ENCODE data around the gene SERP2.

The SERP2 gene

DNA sequence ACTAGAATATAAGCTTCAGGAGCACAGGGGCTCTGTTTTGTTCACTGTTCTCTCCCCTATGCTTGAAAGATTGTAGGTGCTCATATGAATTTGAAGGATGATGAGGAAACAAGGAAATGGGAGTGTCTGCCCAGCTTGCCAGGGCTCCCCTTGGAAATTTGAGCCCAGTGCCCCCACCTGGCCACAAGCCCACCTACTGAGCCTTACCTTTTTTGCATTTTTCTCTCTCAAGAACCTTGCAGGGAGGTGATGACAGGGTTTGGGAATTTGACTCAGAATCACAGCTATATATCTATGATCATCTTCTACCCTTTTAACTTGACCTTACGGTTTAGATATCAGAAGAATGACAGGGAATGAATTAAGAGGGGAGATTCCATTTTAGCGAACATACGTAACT, 33.8 kb downstream of the SERP2 start:
- no peak for FAIRE-seq
- no peak for DNase-seq (ENCODE audit: extremely low spot score, insufficient read length, low read depth)

DNA sequence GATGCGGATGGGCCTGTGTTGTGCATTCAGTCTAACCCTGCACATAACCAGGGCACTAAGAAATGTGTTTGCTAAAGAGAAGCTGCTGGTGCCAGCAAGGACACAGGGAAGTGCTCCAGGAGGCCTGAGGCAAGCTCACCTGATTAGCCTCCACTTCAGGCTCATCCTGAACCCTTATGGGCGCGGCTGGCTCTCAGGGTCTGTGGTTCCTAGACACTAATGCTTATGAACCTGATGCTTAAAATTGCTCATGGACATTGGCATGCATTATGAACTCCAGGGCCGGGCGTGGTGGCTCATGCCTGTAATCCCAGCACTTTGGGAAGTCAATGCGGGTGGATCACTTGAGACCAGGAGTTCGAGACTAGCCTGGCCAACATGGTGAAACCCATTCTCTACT, 34.3 kb downstream of the SERP2 start:
- no peak for FAIRE-seq
- no peak for DNase-seq (ENCODE audit: extremely low spot score, insufficient read length, low read depth)

DNA sequence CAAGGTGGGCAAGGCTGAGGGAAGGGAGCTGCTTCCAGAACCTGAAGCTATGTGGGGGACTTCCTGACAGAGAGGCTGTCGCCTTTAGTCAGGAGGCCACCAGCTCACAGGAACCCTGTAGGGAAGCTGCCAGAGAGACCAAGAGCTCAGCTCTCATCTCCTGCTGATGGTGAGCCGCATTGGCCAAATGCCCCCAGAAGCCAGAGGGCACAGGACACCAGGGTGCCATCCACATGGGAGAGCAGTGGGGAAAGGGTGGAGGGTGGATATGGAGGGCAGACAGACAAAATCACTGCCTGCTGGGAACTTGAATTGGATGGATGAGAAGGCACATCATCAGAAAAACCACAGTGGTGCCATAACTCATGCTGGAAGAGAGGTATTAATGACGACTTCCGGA, 36.0 kb downstream of the SERP2 start:
- FAIRE-seq, result no peak

DNA sequence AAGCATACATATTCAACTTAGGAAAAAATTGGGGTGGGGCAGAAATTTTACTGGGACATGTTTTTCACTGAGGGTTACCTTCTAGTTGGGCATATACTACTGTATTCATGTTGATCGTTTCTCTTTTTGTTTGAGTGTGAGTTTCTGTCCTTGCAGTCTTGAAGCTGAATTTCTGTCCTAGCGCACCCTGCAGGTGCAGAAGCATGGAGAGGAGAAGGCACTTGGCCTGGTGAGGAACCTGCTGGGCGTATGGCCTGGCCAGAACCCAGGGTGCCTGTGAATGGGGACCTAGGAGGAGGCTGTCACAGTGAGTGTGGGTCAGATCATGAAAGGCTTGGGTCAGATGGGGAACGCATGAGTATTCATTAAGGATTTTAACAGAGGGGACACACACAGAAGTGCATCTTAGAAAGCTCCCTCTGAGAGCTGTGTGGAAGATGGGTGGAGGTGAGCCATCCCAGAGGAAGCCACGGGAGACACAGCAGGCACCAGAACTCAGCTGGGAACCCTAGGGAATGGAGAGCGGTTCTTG, 36.8 kb downstream of the SERP2 start:
- FAIRE-seq, result no peak
- DNase-seq (ENCODE audit: extremely low spot score, insufficient read length, low read depth), result no peak

More for the DNA sequence above, 36.0 kb downstream of the SERP2 start:
- no peak for DNase-seq (ENCODE audit: extremely low spot score, insufficient read length, low read depth)

DNA sequence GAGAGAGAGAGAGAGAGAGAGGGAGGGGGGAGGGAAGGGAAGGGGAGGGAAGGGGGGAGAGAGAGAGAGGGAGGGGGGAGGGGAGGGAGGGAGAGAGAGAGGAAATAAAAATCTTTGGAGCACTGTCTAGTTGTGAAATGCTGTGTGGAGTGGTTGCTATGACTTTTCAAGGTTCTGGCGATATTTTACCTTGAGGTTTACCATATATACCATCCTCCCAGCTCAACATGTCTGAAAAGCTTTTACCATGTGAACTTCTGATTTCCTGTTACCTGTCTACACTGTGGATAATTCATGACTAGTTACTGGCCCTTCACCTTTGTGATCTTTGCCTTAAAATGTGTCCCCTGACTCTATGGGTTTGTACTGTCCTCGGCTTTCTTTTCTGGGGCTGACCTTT, 38.2 kb downstream of the SERP2 start:
- DNase-seq (ENCODE audit: extremely low spot score, insufficient read length, low read depth) (no peak), FAIRE-seq (no peak)

DNA sequence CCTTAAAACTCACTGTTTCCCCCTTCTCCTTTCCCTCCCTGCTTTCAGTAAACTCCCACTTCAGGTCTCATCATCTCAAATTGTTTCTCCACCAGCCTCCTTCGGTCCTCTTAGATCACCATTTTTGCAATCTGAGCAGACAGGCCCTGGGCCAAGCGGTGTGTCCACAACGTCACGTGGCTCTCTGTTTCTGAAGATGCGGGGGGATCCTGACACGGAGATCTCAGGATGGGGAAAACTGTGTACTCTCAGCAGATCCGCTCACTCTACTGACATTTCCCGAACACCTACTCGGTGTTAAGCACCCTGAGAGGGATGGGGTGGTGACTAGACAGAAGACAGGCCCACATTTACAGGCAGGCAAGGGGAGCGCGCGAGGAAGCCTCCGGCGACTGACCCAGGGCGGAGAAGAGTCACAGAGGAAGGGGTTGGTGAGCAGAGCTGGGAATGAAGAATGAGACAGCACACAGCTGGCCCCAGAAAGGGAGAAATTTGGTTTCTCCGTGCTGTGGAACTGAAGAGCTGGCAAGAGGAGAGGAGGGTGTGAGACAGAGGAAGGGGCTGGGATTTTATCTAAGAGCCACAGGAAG, 38.8 kb downstream of the SERP2 start:
- no peak for FAIRE-seq
- no peak for DNase-seq (ENCODE audit: extremely low spot score, insufficient read length, low read depth)

DNA sequence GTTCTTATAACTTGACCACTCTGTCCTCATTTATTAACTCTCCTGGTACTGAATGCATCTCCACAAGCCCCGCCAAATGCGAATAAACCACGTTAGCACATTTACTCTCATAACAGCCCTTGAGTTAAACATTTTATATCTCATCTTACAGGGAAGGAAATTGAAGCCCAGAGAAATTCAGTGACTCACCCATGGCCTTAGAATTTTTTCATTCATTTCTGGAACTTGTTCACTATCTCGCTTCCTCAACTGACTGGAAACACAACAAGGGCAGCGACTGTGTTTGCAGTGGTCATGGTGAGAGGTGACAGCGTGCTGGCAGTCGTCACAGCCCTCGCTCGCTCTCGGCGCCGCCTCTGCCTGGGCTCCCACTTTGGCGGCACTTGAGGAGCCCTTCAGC, 39.5 kb downstream of the SERP2 start:
- no peak for DNase-seq (ENCODE audit: extremely low spot score, insufficient read length, low read depth)
- no peak for FAIRE-seq

DNA sequence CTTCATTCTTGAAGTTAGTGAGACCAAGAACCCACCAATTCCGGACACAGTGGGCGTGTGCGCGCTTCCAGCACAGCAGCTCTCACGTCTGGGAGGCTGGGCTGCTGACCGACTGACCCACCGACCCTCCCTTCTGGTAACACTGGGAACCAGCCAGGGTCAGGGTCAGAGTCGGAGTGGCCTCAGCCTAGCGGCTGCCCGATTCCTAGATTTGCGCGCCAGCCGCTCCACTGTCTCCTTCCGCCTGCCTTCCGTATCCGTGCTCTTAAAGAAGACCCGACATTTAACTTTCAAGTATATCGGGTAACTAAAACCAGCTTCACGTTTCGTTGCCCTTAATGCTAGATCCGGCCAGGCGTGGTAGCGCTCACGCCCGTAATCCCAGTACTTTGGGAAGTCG, 41.1 kb downstream of the SERP2 start:
- DNase-seq (ENCODE audit: extremely low spot score, insufficient read length, low read depth), result no peak
- FAIRE-seq, result no peak

DNA sequence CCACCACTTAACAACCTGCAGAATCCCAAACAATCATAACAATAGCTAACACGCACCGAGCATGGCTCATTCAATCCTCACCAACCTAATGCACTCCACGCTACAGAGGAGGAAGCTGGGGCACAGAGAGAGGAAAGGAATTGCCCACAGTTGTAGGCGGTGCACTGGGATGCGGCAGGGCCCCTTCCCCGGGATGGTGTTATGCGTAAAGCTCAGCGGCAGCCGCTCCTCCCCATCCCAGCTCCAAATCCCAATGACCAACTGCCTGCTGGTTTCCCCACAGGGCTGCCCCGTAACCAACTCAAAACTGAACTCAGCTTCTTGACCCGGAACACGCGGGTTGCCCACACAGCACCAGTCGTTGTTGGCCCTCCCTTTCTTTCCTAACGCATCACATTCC, 42.2 kb downstream of the SERP2 start:
- FAIRE-seq (no peak), DNase-seq (ENCODE audit: extremely low spot score, insufficient read length, low read depth) (no peak)

DNA sequence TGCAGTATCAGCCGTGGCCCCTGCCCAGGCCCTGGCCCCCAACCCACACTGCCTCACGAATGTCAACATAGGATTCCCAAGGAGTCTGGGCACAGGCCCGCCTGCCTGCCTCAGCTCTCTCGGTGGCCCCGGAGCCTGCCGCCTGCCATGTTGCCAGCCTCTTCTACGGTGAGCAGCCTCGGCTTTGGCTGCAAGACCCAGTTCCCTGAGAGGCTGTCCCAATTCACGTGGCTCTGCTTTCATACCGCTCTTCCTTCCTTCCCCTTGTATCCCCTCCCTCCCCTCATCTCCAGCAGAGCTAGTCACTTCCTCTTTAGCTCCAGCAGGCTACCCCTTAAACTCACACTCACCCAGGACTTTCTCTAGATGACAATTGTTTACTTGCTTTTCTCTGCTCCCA, 42.7 kb downstream of the SERP2 start:
- DNase-seq (ENCODE audit: extremely low spot score, insufficient read length, low read depth) (no peak), FAIRE-seq (no peak)

DNA sequence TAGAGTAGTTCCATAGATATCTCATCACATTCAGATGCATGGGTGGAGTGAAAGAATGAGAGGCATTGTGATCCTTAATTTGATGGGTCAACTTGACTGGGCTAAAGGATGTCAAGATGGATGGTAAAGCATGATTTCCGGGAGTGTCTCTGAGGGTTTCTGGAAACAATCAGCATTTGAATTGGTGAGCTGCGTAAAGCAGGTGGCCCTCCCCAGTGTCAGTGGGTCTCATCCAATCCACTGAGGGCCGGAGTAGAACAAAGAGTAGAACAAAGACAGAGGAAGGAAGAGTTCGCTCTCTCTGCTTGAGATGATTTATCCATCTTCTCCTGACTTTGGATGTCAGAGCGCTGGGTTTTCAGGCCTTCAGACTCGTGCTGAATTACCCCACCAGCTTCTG, 43.1 kb downstream of the SERP2 start:
- DNase-seq (ENCODE audit: extremely low spot score, insufficient read length, low read depth) (no peak), FAIRE-seq (no peak)

DNA sequence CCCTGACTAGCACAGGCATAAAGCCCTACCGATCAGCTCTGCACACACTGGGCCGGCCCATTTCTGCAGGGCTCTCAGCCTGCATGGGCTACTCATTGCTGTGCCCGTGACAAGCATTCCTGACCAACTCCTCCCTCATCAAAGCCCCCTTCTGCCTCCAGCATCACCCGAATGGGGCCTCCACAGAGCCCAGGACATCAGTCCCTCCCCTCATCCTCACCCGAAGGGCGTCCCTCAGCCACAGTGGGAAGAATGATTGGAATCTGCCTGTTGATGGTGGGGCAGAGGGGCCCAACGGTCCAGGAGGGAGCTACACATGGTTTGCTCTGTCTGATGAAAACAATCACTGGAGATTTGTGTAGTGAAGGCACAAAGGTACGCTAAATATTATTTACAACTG, 43.8 kb downstream of the SERP2 start:
- no peak for DNase-seq (ENCODE audit: extremely low spot score, insufficient read length, low read depth)

DNA sequence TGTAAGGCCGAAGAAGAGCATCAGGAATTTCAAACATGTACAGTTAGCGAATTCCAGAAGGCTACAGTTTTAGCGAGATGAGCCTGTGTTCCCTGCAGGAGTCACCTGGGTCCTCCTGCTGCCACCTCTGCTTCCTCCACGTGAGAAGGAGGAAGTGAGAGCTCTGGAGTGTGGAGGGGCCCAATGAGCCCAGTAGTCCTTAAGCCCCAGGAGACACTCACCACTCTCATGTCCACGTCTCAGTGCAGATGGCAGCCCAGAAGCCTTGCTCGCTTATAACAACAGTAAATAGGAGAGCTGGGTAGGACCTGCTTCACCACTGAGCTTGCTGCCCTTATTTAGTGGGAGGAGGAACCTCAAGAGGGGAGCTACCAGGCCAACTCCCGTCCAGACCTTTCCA, 44.3 kb downstream of the SERP2 start:
- DNase-seq (ENCODE audit: extremely low spot score, insufficient read length, low read depth), result no peak
- no peak for FAIRE-seq

More for the DNA sequence above, 43.8 kb downstream of the SERP2 start:
- FAIRE-seq, result no peak

DNA sequence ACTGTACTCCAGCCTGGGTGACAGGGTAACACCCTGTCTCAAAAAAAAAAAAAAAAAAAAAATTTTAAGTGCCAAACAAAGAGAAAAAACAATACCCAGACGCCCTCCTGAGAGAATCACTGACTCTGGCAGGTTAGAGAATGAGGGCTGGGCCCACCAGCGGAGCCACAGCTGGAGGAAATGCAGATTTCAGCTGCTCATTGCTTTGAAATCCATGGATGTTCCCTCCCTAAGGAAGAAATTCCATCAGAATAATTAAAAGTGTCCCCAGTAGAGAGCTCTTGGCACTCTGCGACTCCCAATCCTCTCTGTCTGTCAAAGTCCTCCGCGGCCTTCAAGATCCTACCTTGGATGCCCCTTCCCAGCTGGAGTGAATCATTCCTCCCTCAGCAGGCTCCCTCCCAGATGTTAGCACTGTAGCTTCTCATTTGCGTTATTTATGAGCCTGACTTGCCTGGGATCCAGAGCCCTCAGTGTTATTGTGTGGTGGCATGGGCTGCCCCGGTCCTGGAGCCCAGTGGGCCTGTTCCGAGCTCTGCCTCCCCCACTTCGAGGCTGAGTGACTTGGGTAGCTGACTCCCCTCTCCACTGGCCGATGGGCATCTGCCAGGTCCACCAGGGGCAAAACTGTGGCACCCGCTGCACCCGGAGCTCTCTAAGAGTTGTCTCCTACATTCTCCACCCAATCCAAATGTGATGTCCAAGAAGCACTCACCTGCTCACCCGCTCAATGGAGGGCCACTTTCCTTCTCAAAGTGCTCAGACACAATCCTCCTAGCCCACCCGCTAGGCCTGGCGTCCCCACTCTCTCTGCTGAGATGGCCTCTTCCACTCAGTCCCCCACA, 47.0 kb downstream of the SERP2 start:
- no peak for DNase-seq (ENCODE audit: extremely low spot score, insufficient read length, low read depth)
- no peak for FAIRE-seq

DNA sequence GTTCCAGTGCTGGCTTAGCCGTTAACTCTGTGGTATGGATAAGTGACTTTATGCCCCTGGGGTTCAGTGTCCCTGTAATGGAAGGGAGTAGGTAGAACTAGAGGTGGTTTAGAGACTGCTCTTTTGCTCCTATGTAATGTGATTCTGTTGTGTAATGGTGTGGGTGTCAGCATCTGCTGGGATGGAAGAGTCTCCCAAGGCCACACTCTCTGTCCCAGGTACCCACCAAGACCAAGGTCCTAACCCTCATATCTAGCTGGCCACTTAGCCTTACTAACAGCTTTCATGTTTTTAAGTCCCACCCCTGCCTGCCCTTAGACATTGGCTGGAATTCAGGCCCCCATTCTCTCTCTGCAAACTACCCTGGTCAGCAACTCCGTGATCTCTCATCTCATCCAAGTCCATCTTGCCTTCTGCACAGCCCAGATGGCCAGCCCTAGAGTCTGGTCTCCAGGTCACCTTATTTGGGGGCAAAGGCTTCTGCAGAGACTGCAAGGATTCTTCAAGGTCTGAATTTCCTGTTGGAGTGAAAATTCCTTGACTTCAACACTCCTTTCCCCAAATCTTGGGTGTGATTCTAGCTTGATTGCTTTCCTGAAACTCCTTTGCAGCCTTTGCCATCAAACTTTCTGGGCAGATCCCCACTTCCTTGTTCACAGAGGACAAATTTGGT, 48.4 kb downstream of the SERP2 start:
- no peak for DNase-seq (ENCODE audit: extremely low spot score, insufficient read length, low read depth)
- no peak for FAIRE-seq

DNA sequence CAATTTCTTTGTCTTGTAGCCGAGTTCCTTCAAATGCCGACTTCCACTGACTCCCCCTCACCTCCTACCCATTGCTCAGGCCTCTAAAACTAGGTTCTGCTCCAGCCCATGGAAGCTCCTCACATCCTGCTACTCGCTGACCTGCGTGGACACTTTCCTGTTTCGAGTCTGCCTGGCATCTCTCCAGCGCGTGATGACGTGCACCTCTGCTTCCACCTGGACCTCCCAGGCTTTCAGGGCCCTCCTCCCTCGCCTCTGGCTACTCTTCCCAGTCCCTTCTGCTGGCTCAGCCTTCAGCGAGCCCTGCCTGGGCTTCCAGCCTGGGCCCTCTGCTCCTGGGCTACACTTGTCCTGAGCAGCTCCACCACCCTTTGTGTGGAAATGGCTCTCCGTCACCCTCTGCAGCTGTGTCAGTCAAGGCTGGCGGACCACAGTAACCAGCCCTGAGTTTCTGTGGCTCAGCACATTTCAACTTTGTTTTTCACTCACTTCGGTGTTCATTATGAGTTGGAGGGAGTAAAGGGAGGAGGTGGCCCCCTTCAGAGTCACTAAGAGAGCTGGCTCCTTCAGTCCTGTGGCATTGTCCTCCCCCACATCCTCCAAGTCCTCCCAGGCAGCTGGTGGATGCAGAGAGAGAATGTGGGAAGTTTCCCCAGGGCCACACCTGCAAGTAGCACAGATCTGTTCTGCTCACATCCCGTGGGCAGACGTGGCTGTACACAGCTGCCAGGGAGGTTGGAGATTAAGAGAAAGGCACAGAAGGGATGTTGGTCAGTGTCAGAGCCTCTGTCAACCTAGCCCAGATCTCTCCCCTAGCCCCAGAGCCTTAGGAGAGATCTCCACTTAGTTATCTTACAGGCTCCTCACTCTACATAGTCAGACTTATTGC, 49.4 kb downstream of the SERP2 start:
- DNase-seq (ENCODE audit: extremely low spot score, insufficient read length, low read depth) (no peak), FAIRE-seq (no peak)

DNA sequence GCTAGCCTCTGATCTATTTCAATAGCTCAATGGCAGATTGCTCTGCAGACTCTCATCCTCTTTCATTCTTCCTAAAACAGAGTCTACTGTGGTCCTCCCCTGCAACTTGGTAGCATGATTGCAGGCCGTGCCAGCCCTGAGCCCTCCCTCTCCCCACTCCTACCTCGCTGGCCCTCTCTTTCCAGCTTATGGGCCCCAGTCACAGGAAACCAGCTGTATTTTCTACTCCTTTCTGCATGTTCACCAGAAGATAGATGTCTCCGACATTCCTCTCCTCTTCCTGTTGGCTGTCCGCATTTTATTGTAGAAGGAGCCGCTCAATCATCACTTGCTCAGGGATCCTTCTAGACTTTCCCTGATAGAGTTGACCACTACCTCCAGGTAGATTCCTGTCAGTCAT, 50.2 kb downstream of the SERP2 start:
- DNase-seq (ENCODE audit: extremely low spot score, insufficient read length, low read depth) (no peak), FAIRE-seq (no peak)

DNA sequence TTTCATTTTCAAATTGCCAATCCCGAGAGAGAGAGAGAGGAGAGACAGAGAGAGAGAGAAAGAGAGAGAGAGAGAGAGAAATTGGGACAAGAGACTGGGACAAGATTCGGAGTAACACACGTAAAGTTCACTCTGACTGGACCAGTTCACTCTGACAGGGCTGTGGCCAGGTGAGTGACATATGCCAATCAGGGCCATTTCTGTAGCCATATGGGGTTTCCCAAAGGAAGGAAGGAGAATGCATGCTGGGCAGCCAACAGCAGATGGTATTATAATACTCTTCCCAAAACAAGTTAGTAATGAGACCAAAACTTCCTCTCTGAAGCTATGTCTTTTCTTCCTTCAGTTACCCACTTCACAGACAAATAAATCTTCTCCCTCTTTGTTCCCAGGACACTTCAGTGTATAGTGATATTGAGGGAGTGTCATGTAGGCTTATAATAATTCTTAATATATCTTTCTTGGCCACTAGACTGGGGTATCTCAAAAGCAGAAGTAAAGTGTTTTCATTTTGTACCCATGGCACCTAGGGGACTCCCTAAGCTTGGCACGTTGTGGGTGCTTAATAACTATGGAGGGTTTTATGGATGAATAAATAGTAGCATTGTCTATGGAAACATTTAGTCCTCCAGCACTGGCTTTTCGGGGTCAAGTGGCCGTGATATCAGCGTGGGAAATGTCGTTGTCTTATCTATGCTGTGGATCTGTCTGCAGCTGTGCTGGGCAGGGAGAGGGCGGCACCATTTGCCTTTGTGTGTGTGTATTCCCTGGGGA, 51.6 kb downstream of the SERP2 start:
- no peak for FAIRE-seq
- no peak for DNase-seq (ENCODE audit: extremely low spot score, insufficient read length, low read depth)

DNA sequence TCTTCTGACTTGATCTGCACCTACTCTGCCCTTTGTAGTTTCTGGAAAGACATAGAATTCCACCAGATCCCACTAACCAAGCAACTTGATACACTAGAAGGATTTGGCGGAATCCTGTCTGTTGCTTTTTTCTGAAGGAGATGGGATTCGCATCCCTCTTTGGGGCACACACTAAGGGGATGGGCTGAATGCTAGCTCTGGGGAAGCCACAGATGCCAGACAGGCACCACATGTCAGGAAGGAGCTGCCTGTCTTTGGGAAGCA, 52.1 kb downstream of the SERP2 start:
- no peak for FAIRE-seq
- no peak for DNase-seq (ENCODE audit: extremely low spot score, insufficient read length, low read depth)

DNA sequence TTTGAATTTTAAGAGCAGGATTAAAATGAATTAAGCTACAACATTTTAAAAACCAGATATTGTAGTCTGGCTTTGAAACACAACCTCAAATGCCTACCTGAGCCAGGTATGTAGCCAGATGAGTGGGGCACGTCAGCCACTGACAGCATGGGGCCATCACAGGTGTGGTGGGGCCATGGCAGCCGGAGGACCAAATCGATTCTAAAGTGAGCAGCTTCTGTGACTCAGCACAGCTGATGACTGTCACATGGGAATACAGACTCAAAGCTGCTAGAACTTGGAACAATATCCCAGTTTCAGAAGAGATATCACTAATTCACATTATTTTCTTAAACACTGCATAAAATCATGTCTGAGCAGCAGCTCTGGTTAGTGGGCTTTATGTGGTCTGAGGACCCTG, 52.8 kb downstream of the SERP2 start:
- FAIRE-seq (no peak), DNase-seq (ENCODE audit: extremely low spot score, insufficient read length, low read depth) (no peak)

Data from GM18507 (cell line).